Activated T-cell treated with anti-CD3 and anti-CD28 coated beads, Interleukin-2, amount 50 U/mL, for 4 hours (primary cell): Measurements from ENCODE around the gene MRGPRG. TPM values are rescaled to one million over a fixed set of nuclear protein-coding genes. Genes with fewer than 3 reads are reported as not detected.

Experiments used
- ATAC-seq, 2 donors: fragments of 200-7000 bp; cut with Tn5 transposase; one replicate each; pipeline ENCODE4 v1.10.0; 2021
- DNase-seq: peaks from one replicate; pipeline ENCODE4 v3.0.0-alpha.2; 2020
- H3K27me3 Mint-ChIP-seq: one replicate; pipeline ENCODE4 v1.8.0; 2021; ENCODE audit warnings: low read depth, mixed read lengths
- H3K36me3 Mint-ChIP-seq: one replicate; pipeline ENCODE4 v1.8.0; 2022; ENCODE audit warnings: mixed read lengths; ENCODE audit not compliant: insufficient read depth
- H3K4me1 Mint-ChIP-seq: one replicate; pipeline ENCODE4 v1.8.0; 2021; ENCODE audit warnings: low read depth, mixed read lengths
- H3K4me3 Mint-ChIP-seq: one replicate; pipeline ENCODE4 v1.8.0; 2021; ENCODE audit warnings: mild to moderate bottlenecking, moderate library complexity, mixed read lengths
- H3K9me3 Mint-ChIP-seq: one replicate; pipeline ENCODE4 v1.8.0; 2021; ENCODE audit warnings: mixed read lengths
- total RNA-seq, 3 donors: library from RNA; stranded (reverse); gene quantifications; one replicate each; pipeline ENCODE4 v1.2.1, GENCODE V29; 2021

MRGPRG gene
- total RNA-seq, 3 donors from 2014 or later = not detected

- no peaks in the 10 kb centered on the region for H3K9me3 Mint-ChIP-seq
- ATAC-seq (no peak), DNase-seq (no peak)
- no peaks in the 10 kb centered on the region for H3K4me1 Mint-ChIP-seq
- H3K27me3 Mint-ChIP-seq = peaks cover 5% of the 10 kb centered on the region
- H3K4me3 Mint-ChIP-seq = no peak overlapping the region
- H3K36me3 Mint-ChIP-seq = no peaks in the 10 kb centered on the region
Measured at GRCh38 chr11:3196161-3197043, 22.2 kb downstream of the MRGPRG start.

GRCh38 chr11:3195251-3196160, 23.1 kb downstream of the MRGPRG start:
- no peaks in the 10 kb centered on the region for H3K9me3 Mint-ChIP-seq
- ATAC-seq (no peak), DNase-seq (no peak)
- no peak overlapping the region for H3K4me3 Mint-ChIP-seq
- peaks cover 2% of the 10 kb centered on the region for H3K27me3 Mint-ChIP-seq
- H3K4me1 Mint-ChIP-seq = no peaks in the 10 kb centered on the region
- H3K36me3 Mint-ChIP-seq = no peaks in the 10 kb centered on the region

GRCh38 chr11:3194016-3194816, 24.4 kb downstream of the MRGPRG start:
- Mint-ChIP-seq H3K4me1 (no peaks in the 10 kb centered on the region), H3K4me3 (no peak overlapping the region), H3K9me3 (peaks cover 3% of the 10 kb centered on the region), H3K27me3 (peaks cover 2% of the 10 kb centered on the region), H3K36me3 (no peaks in the 10 kb centered on the region)
- no peak for ATAC-seq
- DNase-seq = no peak

- ATAC-seq (no peak), DNase-seq (no peak)
- H3K27me3 Mint-ChIP-seq = peaks cover 2% of the 10 kb centered on the region
- H3K36me3 Mint-ChIP-seq = no peaks in the 10 kb centered on the region
- H3K9me3 Mint-ChIP-seq = peaks cover 3% of the 10 kb centered on the region
- H3K4me1 Mint-ChIP-seq = no peaks in the 10 kb centered on the region
- no peak overlapping the region for H3K4me3 Mint-ChIP-seq
Measured at GRCh38 chr11:3193373-3194015, 25.1 kb downstream of the MRGPRG start.

- DNase-seq = no peak
- no peak for ATAC-seq
- H3K36me3 Mint-ChIP-seq = no peaks in the 10 kb centered on the region
- peaks cover 3% of the 10 kb centered on the region for H3K9me3 Mint-ChIP-seq
- H3K4me1 Mint-ChIP-seq = no peaks in the 10 kb centered on the region
- peaks cover 2% of the 10 kb centered on the region for H3K27me3 Mint-ChIP-seq
- no peak overlapping the region for H3K4me3 Mint-ChIP-seq
Measured at GRCh38 chr11:3192511-3193372, 25.9 kb downstream of the MRGPRG start.

GRCh38 chr11:3191586-3192324, 26.9 kb downstream of the MRGPRG start:
- H3K9me3 Mint-ChIP-seq = peaks cover 3% of the 10 kb centered on the region
- no peak overlapping the region for H3K4me3 Mint-ChIP-seq
- no peak for ATAC-seq
- no peak for DNase-seq
- peaks cover 4% of the 10 kb centered on the region for H3K27me3 Mint-ChIP-seq
- no peaks in the 10 kb centered on the region for H3K36me3 Mint-ChIP-seq
- no peaks in the 10 kb centered on the region for H3K4me1 Mint-ChIP-seq

- H3K4me3 Mint-ChIP-seq = no peak overlapping the region
- no peaks in the 10 kb centered on the region for H3K36me3 Mint-ChIP-seq
- H3K4me1 Mint-ChIP-seq = no peaks in the 10 kb centered on the region
- peaks cover 4% of the 10 kb centered on the region for H3K27me3 Mint-ChIP-seq
- ATAC-seq (no peak), DNase-seq (no peak)
- peaks cover 3% of the 10 kb centered on the region for H3K9me3 Mint-ChIP-seq
Measured at GRCh38 chr11:3190600-3190999, 28.0 kb downstream of the MRGPRG start.

GRCh38 chr11:3189886-3190583, 28.6 kb downstream of the MRGPRG start:
- Mint-ChIP-seq H3K27me3 (peaks cover 4% of the 10 kb centered on the region), H3K4me3 (no peak overlapping the region), H3K9me3 (peaks cover 3% of the 10 kb centered on the region), H3K4me1 (no peaks in the 10 kb centered on the region), H3K36me3 (no peaks in the 10 kb centered on the region)
- ATAC-seq = no peak
- no peak for DNase-seq

GRCh38 chr11:3189196-3189843, 29.3 kb downstream of the MRGPRG start:
- H3K36me3 Mint-ChIP-seq = no peaks in the 10 kb centered on the region
- no peak for DNase-seq
- peaks cover 4% of the 10 kb centered on the region for H3K27me3 Mint-ChIP-seq
- peaks cover 3% of the 10 kb centered on the region for H3K9me3 Mint-ChIP-seq
- no peak overlapping the region for H3K4me3 Mint-ChIP-seq
- H3K4me1 Mint-ChIP-seq = no peaks in the 10 kb centered on the region
- no peak for ATAC-seq

- H3K27me3 Mint-ChIP-seq = peaks cover 4% of the 10 kb centered on the region
- H3K4me3 Mint-ChIP-seq = no peak overlapping the region
- peaks cover 3% of the 10 kb centered on the region for H3K9me3 Mint-ChIP-seq
- ATAC-seq (no peak), DNase-seq (no peak)
- H3K4me1 Mint-ChIP-seq = no peaks in the 10 kb centered on the region
- no peaks in the 10 kb centered on the region for H3K36me3 Mint-ChIP-seq
Measured at GRCh38 chr11:3188496-3189195, 30.0 kb downstream of the MRGPRG start.

- Mint-ChIP-seq H3K4me3 (no peak overlapping the region), H3K9me3 (peaks cover 3% of the 10 kb centered on the region), H3K36me3 (no peaks in the 10 kb centered on the region), H3K27me3 (peaks cover 2% of the 10 kb centered on the region), H3K4me1 (no peaks in the 10 kb centered on the region)
- no peak for ATAC-seq
- no peak for DNase-seq
Measured at GRCh38 chr11:3186166-3186953, 32.3 kb downstream of the MRGPRG start.
